ENCODE data around the gene ITGAX. TPM values are rescaled to one million over a fixed set of nuclear protein-coding genes. Genes with fewer than 3 reads are reported as not detected.

The ITGAX gene
- total RNA-seq, 6 experiments from 2014 or later: 2.0 to 15.3 (median 5.2) TPM

DNA sequence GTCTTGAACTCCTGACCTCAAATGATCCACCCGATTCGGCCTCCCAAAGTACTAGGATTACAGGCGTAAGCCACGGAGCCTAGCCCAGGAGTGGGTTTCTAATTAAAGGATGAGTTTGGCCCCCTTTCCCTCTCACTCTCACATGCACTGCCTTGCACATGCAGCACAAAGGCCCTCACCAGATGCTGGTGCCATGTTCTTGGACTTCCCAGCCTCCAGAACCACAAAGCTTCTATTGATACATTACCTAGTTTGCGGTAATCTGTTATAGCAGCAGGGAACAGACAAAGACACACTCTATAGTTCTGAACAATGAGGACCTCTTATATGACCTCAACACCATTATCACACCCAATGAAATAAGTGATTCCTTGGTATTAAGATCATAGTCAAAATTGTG is 20.3 kb downstream of the ITGAX start:
- no peak for ATAC-seq
- DNase-seq: no peak
- intact Hi-C loops (cut with DNase I): no loop called here
- Histone ChIP-seq H3K27me3 (no peaks in the 10 kb centered on the region), H3K9me3 (no peaks in the 10 kb centered on the region), H3K36me3 (no peaks in the 10 kb centered on the region), H3K4me3 (no peak overlapping the region), H3K27ac (no peak overlapping the region), H3K4me1 (no peaks in the 10 kb centered on the region)
- TF ChIP-seq, protein P1, sequence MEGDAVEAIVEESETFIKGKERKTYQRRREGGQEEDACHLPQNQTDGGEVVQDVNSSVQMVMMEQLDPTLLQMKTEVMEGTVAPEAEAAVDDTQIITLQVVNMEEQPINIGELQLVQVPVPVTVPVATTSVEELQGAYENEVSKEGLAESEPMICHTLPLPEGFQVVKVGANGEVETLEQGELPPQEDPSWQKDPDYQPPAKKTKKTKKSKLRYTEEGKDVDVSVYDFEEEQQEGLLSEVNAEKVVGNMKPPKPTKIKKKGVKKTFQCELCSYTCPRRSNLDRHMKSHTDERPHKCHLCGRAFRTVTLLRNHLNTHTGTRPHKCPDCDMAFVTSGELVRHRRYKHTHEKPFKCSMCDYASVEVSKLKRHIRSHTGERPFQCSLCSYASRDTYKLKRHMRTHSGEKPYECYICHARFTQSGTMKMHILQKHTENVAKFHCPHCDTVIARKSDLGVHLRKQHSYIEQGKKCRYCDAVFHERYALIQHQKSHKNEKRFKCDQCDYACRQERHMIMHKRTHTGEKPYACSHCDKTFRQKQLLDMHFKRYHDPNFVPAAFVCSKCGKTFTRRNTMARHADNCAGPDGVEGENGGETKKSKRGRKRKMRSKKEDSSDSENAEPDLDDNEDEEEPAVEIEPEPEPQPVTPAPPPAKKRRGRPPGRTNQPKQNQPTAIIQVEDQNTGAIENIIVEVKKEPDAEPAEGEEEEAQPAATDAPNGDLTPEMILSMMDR (IDR thresholded peaks at IDR 0.05): no peak
- TF ChIP-seq POLR2A (IDR thresholded peaks at IDR 0.05): no peak
- WGBS (ENCODE audit: insufficient coverage, low coverage, low lambda C conversion rate, missing lambda C conversion rate): 95% methylated on average over 4 of the region's 5 CpGs

DNA sequence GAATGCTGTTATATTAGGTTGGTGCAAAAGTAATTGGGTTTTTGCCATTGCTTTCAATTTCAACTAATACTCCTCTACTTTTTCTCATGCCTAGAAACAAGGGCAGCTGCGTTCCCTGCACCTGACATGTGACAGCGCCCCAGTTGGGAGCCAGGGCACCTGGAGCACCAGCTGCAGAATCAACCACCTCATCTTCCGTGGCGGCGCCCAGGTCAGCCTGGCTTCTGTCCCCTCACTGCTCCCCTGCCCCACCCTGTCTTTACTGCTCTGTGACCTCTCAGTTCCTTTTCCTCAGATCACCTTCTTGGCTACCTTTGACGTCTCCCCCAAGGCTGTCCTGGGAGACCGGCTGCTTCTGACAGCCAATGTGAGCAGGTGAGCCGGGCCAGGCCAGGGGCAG is 21.7 kb downstream of the ITGAX start:
- H3K36me3 ChIP-seq: no peaks in the 10 kb centered on the region
- H3K4me3 ChIP-seq: no peak overlapping the region
- no peaks in the 10 kb centered on the region for H3K27me3 ChIP-seq
- no peaks in the 10 kb centered on the region for H3K4me1 ChIP-seq
- TF ChIP-seq POLR2A (IDR thresholded peaks at IDR 0.05): no peak
- TF ChIP-seq, protein P1 (IDR thresholded peaks at IDR 0.05): no peak
- 56% methylated on average over 2 of the region's 8 CpGs for WGBS (ENCODE audit: insufficient coverage, low coverage, low lambda C conversion rate, missing lambda C conversion rate)
- ATAC-seq (no peak), DNase-seq (no peak)
- no peak overlapping the region for H3K27ac ChIP-seq
- intact Hi-C loops (cut with DNase I): no loop called here
- H3K9me3 ChIP-seq: no peaks in the 10 kb centered on the region

- TF ChIP-seq POLR2A (IDR thresholded peaks at IDR 0.05): no peak
- TF ChIP-seq, protein P1 (IDR thresholded peaks at IDR 0.05): no peak
- Histone ChIP-seq H3K27ac (no peak overlapping the region), H3K4me1 (no peaks in the 10 kb centered on the region), H3K9me3 (no peaks in the 10 kb centered on the region), H3K4me3 (no peak overlapping the region), H3K36me3 (no peaks in the 10 kb centered on the region), H3K27me3 (no peaks in the 10 kb centered on the region)
- ATAC-seq (peak in 1 of 4 donors; percentile 22), DNase-seq (no peak)
- WGBS (ENCODE audit: insufficient coverage, low coverage, low lambda C conversion rate, missing lambda C conversion rate): 34% methylated on average over 4 of the region's 7 CpGs
- intact Hi-C loops (cut with DNase I): no loop called here
Observed at GRCh38 chr16:31377210-31377903, 22.4 kb downstream of the ITGAX start.

GRCh38 chr16:31380201-31380600 is 25.2 kb downstream of the ITGAX start:
- Histone ChIP-seq H3K9me3 (no peaks in the 10 kb centered on the region), H3K4me3 (no peak overlapping the region), H3K27me3 (no peaks in the 10 kb centered on the region), H3K36me3 (no peaks in the 10 kb centered on the region), H3K27ac (no peak overlapping the region), H3K4me1 (no peaks in the 10 kb centered on the region)
- ATAC-seq (no peak), DNase-seq (no peak)
- intact Hi-C loops (cut with DNase I): no loop called here
- WGBS (ENCODE audit: insufficient coverage, low coverage, low lambda C conversion rate, missing lambda C conversion rate): 70% methylated on average over 2 of the region's 12 CpGs
- no peak for TF ChIP-seq POLR2A (IDR thresholded peaks at IDR 0.05)
- TF ChIP-seq, protein P1 (IDR thresholded peaks at IDR 0.05): no peak
